Activated CD8-positive, alpha-beta memory T cell treated with anti-CD3 and anti-CD28 coated beads, Interleukin-2, amount 50 U/mL, for 48 hours (primary cell): Measurements from ENCODE around the gene KDM4B.

Source experiments
- DNase-seq: peaks from one replicate; pipeline ENCODE4 v3.0.0-alpha.2; 2020

Gene KDM4B

GRCh38 chr19:5141850-5142724, 173.2 kb downstream of the KDM4B start:
- no peak for DNase-seq

DNA sequence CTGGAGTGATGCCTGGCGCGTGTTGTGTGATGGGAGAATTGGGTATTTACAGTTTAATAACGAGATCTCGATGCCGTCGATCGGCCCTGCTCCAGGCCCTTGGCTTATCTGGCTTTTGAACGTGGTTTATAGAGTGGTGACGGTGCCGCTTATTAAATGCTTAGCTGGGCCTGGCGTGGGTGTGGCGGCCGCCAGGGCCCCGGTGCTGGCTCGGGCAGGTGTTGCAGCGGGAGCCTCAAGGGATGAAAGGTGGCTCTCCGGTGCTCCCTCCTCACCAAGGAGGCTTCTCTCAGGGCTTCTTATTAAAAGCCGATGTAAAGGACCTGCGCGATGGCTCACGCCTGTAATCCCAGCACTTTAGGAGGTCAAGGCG, 173.8 kb downstream of the KDM4B start:
- DNase-seq, result no peak

DNA sequence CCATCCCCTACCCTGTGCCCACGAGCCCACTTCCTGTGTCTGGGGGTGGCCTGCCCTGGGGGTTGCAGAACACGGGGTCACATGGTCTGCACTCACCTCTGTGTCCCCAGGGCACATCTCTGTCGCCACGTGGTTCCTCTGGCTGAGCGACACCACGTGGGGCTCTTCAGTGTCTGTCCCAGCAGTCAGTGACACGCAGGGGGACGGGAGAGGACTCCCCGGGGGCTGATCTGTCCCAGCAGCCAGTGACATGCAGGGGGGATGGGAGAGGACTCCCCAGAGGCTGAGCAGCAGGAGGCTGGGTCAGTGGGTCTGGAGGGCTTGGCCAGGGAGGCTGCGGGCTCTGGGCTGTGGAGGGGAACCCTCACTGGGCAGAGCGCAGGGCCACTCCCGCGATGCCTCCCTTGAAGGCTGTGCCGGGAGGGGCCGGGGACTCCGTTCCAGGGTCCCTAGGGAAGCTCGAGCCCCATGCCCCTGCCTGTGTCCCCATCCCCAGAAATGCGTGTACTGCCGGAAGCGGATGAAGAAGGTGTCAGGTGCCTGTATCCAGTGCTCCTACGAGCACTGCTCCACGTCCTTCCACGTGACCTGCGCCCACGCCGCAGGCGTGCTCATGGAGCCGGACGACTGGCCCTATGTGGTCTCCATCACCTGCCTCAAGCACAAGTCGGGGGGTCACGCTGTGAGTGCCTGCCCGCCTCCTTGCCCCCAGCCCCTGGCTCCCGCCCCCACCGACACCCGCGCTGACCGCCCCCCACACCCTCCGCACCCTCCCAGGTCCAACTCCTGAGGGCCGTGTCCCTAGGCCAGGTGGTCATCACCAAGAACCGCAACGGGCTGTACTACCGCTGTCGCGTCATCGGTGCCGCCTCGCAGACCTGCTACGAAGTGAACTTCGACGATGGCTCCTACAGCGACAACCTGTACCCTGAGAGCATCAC, 174.8 kb downstream of the KDM4B start:
- DNase-seq, result no peak

DNA sequence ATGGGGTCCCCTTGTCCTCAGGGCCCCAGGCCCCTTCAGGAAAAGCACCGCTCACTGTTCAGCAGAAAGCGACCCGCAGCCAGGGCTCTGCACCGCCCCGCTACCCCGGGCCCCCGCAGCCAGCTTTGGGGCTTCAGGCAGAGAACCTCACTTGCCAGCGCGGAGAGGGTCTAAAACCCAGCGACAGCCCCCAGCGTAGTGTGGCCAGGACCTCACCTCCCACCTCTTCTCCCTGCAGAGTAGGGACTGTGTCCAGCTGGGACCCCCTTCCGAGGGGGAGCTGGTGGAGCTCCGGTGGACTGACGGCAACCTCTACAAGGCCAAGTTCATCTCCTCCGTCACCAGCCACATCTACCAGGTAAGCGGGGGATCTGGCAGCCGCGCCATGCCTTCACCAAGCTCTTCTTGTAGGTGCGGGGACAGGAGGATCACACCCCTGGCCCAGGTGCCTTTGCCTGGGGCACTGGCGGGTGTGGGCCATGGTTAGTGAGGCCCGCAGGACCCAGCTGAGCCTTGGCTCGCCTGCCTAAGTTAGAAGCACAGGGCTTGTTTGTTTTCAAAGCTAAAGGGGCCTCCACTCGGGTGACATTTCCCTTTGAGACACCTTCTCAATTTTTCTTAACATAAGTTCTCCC, 175.7 kb downstream of the KDM4B start:
- DNase-seq, result no peak

DNA sequence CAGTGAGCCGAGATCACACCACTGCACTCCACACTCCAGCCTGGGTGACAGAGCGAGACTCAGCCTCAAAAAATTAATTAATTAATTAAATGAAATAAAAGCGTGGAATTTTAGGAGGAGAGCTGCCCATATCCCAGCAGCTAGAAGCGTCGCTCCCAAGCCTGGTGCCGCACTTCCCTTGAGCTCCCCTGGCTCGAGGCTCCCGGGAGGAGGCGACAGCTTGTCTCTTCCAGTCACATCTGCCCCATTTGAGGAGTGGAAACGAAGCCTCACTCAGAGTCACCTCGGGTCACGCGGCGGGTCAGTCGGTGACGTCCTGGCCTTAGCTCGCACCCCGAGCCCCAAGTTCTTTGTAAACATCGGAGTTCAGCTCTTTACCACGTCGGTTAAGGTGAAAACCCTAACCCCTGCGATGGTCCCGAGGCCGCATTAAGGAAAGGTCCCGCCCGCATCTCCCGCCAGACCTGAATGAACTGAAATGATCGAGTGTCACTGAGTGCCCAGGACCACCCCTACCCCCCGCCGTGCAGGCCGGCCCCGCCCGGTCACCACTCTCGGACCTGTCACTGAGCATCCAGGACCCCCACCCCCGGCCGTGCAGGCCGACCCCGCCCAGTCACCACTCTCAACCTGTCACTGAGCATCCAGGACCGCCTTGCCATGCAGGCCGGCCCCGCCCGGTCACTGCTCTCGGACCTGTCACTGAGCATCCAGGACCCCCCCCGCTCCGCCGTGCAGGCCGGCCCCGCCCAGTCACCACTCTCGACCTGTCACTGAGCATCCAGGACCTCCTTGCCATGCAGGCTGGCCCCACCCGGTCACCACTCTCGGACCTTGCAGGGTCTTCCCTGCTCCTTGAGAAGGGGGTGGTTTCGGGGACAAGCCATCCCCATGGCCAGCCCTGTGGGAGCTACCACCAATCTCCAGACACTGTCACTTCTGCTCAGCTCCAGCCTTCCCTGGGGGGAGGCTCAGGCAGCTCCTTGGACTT, 176.9 kb downstream of the KDM4B start:
- no peak for DNase-seq

DNA sequence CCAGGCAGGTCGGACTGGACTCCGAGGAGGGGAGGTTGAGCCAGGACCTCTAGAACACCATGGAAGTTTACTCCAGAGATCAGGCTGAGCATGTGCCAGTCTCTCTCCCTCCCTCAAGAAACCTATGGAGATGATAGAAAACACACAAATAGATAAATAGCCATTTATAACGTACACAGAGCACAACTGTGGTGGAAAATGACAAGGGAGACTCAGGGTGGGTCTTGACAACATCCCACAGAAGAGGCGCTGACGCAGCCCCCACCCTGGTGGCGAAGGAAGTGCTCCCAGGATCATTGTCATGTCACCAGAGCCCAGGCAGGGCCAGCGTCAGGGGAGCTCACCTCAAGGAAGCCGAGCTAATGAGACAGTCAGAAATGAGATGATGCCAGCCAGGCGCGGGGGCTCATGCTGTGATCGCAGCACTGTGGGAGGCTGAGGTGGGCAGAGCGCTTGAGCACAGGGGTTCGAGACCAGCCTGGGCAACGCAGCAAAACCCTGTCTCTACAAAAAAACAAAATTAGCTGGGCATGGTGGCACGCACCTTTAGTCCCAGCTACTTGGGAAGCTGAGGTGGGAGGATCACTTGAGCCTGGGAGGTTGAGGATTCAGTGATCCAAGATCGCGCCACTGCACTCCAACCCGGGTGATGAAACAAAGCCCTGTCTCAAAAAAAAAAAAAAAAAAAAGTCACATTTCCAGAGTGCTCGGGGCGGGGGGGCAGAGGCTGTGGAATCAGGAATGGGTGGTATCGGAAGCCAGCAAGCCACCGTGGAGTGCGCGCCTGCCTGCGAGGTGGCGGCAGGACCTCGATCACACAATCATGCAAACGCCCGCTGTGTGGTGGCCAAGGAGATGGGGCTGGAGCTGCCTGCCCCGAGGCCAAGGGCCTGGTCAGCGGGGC, 178.4 kb downstream of the KDM4B start:
- DNase-seq, result no peak

DNA sequence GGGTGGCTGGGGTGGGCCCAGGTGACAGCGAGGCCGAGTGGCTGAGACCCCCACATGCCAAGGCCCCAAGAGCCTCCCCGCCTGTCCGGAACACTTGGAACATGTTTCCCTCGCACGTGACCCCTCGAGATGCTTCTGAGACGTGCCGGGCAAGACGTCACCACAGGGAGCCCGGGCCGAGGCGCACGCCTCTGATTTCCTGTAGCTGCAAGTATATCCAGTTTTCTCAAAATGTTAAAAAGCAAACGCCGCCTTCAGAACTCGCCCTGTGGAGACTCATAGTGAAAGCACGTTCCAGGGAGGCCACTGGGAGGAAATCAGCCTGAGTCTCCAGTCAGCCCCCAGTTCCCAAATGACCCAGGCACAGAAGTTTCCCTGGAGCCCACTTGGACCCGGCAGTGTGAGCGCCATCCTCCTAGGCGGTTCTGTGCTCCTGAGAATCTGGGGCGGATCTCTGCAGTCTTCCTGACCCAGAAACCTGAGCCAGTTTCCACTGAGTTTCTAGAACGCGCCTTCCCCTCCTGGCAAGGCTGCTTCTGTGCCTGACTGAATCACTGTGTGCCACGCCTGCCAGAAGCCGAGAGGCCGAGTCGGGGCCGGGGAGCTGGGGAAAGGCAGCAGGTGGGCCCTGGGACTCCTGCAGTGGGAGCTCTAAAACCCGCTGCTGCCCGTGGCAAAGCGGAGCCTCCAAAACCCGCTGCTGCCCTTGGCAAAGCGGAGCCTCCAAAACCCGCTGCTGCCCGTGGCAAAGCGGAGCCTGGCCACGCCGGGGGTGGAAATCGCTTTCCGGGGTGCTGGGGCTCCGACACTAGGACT, 179.3 kb downstream of the KDM4B start:
- no peak for DNase-seq

GRCh38 chr19:5148794-5149190, 179.9 kb downstream of the KDM4B start:
- no peak for DNase-seq

- DNase-seq, result no peak
Measured at GRCh38 chr19:5149508-5149907, 180.6 kb downstream of the KDM4B start.

DNA sequence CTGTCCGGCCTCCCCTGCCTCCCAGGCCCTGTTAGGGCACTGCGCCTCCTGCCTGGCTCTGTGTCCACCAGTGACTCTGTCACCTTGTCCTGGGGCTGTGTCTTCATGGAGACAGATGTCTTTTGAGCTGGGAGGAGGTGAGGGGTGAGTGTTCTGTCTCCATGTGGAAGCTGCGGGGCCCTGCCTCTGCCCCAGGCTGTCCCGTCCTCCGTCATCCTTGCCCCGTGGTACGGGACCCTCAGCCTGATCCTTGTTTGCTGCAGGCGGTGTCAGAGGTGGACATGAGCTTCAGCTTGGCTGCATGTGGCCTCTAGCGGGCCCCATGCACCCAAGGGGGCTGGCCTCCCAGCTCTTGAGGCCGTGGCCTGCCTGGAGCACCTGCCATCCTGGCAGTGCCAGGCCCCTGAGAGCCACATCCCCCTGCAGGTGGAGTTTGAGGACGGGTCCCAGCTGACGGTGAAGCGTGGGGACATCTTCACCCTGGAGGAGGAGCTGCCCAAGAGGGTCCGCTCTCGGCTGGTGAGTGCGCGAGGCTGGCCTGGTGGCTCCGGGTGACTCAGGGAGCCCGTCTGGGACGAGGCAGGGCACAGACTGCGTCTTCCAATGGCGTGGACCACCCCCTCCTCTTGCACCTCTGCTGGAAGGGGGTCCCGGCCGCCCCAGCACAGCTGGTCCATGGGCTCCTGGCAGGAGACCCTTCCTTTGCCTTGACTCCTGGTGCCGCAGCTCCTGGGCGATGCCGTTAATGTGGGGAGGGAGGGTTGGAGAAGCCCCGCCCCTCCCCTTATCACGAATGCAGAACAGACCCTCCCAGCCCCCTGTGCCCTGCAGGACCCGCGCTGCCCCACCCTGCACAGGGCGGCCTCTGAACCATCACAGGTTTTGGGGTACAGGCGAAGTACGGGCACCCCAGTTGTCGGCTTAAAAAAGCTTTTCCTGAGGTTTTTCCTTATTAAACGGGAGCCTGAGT, 181.3 kb downstream of the KDM4B start:
- no peak for DNase-seq

DNA sequence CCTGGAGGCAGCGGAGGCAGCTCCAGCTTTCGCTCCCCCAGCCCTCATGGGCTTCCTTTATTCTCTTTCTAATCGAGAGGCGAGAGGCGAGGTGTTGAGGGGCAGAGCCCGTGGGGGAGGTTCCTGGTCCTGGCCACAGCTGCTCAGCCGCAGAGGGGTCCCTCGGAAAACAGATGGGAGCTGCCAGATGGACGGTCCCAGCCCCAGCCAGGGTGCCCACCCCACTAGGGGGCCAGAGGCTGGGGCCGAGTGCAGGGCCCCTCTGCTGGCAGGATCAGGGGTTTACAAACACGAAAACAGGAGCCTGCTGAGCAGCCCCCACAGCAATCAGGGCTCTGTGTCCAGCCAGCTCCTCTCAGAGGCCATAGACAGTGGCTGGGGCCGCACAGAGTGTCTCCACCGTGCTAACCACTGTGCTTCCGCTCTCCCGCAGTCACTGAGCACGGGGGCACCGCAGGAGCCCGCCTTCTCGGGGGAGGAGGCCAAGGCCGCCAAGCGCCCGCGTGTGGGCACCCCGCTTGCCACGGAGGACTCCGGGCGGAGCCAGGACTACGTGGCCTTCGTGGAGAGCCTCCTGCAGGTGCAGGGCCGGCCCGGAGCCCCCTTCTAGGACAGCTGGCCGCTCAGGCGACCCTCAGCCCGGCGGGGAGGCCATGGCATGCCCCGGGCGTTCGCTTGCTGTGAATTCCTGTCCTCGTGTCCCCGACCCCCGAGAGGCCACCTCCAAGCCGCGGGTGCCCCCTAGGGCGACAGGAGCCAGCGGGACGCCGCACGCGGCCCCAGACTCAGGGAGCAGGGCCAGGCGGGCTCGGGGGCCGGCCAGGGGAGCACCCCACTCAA, 182.2 kb downstream of the KDM4B start:
- DNase-seq, result no peak

DNA sequence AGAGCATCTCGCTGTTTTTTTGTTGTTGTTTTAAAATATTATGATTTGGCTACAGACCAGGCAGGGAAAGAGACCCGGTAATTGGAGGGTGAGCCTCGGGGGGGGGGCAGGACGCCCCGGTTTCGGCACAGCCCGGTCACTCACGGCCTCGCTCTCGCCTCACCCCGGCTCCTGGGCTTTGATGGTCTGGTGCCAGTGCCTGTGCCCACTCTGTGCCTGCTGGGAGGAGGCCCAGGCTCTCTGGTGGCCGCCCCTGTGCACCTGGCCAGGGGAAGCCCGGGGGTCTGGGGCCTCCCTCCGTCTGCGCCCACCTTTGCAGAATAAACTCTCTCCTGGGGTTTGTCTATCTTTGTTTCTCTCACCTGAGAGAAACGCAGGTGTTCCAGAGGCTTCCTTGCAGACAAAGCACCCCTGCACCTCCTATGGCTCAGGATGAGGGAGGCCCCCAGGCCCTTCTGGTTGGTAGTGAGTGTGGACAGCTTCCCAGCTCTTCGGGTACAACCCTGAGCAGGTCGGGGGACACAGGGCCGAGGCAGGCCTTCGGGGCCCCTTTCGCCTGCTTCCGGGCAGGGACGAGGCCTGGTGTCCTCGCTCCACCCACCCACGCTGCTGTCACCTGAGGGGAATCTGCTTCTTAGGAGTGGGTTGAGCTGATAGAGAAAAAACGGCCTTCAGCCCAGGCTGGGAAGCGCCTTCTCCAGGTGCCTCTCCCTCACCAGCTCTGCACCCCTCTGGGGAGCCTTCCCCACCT, 183.3 kb downstream of the KDM4B start:
- no peak for DNase-seq

DNA sequence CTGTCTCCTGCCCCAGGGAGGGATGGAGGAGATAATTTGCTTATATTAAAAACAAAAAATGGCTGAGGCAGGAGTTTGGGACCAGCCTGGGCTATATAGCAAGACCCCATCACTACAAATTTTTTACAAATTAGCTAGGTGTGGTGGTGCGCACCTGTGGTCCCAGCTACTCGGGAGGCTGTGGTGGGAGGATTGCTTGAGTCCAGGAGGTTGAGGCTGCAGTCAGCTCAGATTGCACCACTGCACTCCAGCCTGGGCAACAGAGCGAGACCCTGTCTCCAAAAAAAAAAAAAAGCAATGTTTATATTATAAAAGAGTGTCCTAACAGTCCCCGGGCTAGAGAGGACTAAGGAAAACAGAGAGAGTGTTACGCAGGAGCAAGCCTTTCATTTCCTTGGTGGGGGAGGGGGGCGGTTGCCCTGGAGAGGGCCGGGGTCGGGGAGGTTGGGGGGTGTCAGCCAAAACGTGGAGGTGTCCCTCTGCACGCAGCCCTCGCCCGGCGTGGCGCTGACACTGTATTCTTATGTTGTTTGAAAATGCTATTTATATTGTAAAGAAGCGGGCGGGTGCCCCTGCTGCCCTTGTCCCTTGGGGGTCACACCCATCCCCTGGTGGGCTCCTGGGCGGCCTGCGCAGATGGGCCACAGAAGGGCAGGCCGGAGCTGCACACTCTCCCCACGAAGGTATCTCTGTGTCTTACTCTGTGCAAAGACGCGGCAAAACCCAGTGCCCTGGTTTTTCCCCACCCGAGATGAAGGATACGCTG, 184.0 kb downstream of the KDM4B start:
- DNase-seq, result no peak

- no peak for DNase-seq
Measured at GRCh38 chr19:5153601-5154128, 184.8 kb downstream of the KDM4B start.

DNA sequence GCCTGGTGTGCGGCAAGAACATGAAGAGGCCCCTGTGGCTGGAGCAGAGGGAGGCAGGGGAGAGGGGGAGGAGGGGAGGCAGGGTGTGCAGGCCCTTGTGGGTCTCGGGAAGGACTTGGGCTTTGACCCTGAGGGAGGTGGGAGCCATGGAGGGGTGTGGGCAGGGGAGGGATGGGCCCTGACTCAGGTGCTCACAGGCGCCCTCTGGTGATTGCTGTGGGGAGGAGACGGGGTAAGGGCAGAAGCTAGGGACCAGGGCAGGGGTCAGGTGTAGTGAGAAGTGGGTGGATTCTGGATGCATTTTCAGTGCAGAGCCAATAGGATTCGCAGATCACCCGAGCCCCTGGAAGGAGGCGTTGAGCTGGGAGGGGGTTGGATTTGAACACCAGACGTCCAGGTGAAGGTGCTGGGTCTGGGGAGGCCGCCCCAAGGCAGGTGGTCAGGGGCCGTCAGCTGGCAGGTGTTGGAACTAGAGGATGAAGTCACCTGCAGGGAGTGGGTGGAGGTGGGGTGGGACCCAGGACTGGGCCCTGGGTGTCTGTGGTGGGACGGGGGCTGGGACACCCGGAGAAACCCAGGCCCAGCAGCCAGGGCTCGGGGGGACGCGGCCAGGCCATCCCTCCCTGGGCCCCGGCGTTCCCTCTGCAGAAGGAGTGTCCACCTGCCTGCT, 185.4 kb downstream of the KDM4B start:
- DNase-seq, result peak; percentile 83
